K562 (cell line): ENCODE data around the gene ECM1. TPM values are rescaled to one million over a fixed set of nuclear protein-coding genes. Genes with fewer than 3 reads are reported as not detected.

Experiments
- BRCA1 ChIP-seq, 2 experiments: fragments of 450-650 bp in 1 of 2; sonication (generic) in 1 of 2; formaldehyde crosslinking in 1 of 2; IDR thresholded peaks; 2 replicates each; pipeline versions ENCODE4 v1.5.0 to v1.6.1; 2017 to 2020; ENCODE audit warnings: mild to moderate bottlenecking in 1 of 2, missing genetic modification reagents in 1 of 2
- DPF2 ChIP-seq: fragments of 450-650 bp; IDR thresholded peaks from 2 replicates; pipeline ENCODE4 v1.6.1; 2016
- EZH2 ChIP-seq: IDR thresholded peaks from 2 replicates; pipeline ENCODE4 v1.6.1; 2012; ENCODE audit warnings: low read depth, mild to moderate bottlenecking, inconsistent platforms, low read length, borderline replicate concordance
- FOXK2 ChIP-seq, 2 experiments: fragments of 450-650 bp; IDR thresholded peaks in 1 of 2; conservative IDR thresholded peaks in 1 of 2; 2 replicates each; pipeline ENCODE4 v1.6.1; 2016; ENCODE audit warnings: low read depth in 2 of 2, mild to moderate bottlenecking in 1 of 2
- FUS ChIP-seq: fragments of 200-400 bp; formaldehyde crosslinking; optimal IDR thresholded peaks from 2 replicates; pipeline ENCODE3; 2017; ENCODE audit warnings: low read depth, low read length
- IFI16 ChIP-seq: fragments of 250-450 bp; sonication (Bioruptor Pico); IDR thresholded peaks from 2 replicates; pipeline ENCODE4 v2.1.2; 2022; ENCODE audit warnings: mild to moderate bottlenecking, inconsistent platforms
- JUNB ChIP-seq: fragments of 450-650 bp; formaldehyde crosslinking; conservative IDR thresholded peaks from 2 replicates; pipeline ENCODE4 v1.4.0; 2020; ENCODE audit warnings: mild to moderate bottlenecking
- LCOR ChIP-seq: sonication (generic); formaldehyde crosslinking; IDR thresholded peaks from 2 replicates; pipeline ENCODE4 v1.8.0; 2022; ENCODE audit warnings: mild to moderate bottlenecking, missing genetic modification reagents
- PTBP1 ChIP-seq: fragments of 200-400 bp; formaldehyde crosslinking; IDR thresholded peaks from 2 replicates; pipeline ENCODE4 v1.6.1; 2017; ENCODE audit warnings: low read depth, low read length
- RAD21 ChIP-seq, 2 experiments: fragments of 250-450 bp in 1 of 2; fragments of 450-650 bp in 1 of 2; sonication (Bioruptor Pico) in 1 of 2; formaldehyde crosslinking in 1 of 2; IDR thresholded peaks in 1 of 2; conservative IDR thresholded peaks in 1 of 2; 2 replicates each; pipeline versions ENCODE4 v1.4.0 to v1.8.0; 2020 to 2022; ENCODE audit warnings: mild to moderate bottlenecking in 2 of 2, moderate library complexity in 1 of 2
- TBL1XR1 ChIP-seq, 2 experiments: IDR thresholded peaks; 2 replicates each; pipeline ENCODE4 v1.6.1; 2012; ENCODE audit warnings: improper control_type of control experiment in 2 of 2, low read length in 2 of 2, mild to moderate bottlenecking in 1 of 2
- ZNF224 ChIP-seq: sonication (generic); formaldehyde crosslinking; IDR thresholded peaks from 2 replicates; pipeline ENCODE4 v1.8.0; 2022; ENCODE audit warnings: mild to moderate bottlenecking, missing genetic modification reagents
- ZNF324 ChIP-seq: fragments of 250-450 bp; sonication (Bioruptor Pico); IDR thresholded peaks from 2 replicates; pipeline ENCODE4 v1.4.0; 2020; ENCODE audit warnings: mild to moderate bottlenecking
- polyA plus RNA-seq, 8 experiments: library from polyadenylated mRNA; depleted of rRNA in 4 of 8; stranded (reverse) in 5 of 8; unstranded in 3 of 8; fragments of >200 nt; fragmentation: Nextera tagmentation in 2 of 8; fragmentation: Illumina TruSeq in 1 of 8; extraction: Ambion mirVana in 2 of 8; extraction: Trizol in 1 of 8; gene quantifications; 2 replicates each; pipeline versions ENCODE4 v1.2.1 to v1.2.3, GENCODE V29; 2011 to 2014; ENCODE audit warnings: inconsistent platforms in 1 of 8, missing spikeins in 1 of 8
- total RNA-seq, 7 experiments: library from RNA; depleted of rRNA in 6 of 7; stranded (reverse); fragments of >200 nt in 6 of 7; fragmentation: Illumina TruSeq in 2 of 7; extraction: Trizol in 2 of 7; gene quantifications; 2 replicates each; pipeline versions ENCODE4 v1.2.1 to v1.2.3, GENCODE V29; 2011 to 2021; ENCODE audit warnings: low replicate concordance in 1 of 7
- TF ChIP-seq, protein P1 (sequence below): sonication (generic); formaldehyde crosslinking; IDR thresholded peaks from 2 replicates; pipeline ENCODE4 v1.8.0; 2022; ENCODE audit warnings: mild to moderate bottlenecking, missing genetic modification reagents, borderline replicate concordance
- TF ChIP-seq, protein P2 (sequence below): fragments of 200-400 bp; formaldehyde crosslinking; IDR thresholded peaks from 2 replicates; pipeline ENCODE4 v1.6.1; 2017; ENCODE audit warnings: mild to moderate bottlenecking, low read depth, low read length, moderate library complexity
- TF ChIP-seq, protein P3 (sequence below): fragments of 250-450 bp; sonication (Bioruptor Pico); IDR thresholded peaks from 2 replicates; pipeline ENCODE4 v1.8.0; 2021; ENCODE audit warnings: mild to moderate bottlenecking, moderate library complexity
- TF ChIP-seq, protein P4 (sequence below): IDR thresholded peaks from 2 replicates; pipeline ENCODE4 v1.6.1; 2011; ENCODE audit warnings: borderline replicate concordance, low read depth, mild to moderate bottlenecking, moderate library complexity, low read length; ENCODE audit not compliant: insufficient read depth, poor library complexity, severe bottlenecking

ECM1 gene
- total and polyA plus RNA-seq, 9 of the 15 experiments (the other 6 are each of a cell fraction or from before 2014, with no cell fraction given), result 6.6 to 52.2 (median 12.8) TPM

DNA sequence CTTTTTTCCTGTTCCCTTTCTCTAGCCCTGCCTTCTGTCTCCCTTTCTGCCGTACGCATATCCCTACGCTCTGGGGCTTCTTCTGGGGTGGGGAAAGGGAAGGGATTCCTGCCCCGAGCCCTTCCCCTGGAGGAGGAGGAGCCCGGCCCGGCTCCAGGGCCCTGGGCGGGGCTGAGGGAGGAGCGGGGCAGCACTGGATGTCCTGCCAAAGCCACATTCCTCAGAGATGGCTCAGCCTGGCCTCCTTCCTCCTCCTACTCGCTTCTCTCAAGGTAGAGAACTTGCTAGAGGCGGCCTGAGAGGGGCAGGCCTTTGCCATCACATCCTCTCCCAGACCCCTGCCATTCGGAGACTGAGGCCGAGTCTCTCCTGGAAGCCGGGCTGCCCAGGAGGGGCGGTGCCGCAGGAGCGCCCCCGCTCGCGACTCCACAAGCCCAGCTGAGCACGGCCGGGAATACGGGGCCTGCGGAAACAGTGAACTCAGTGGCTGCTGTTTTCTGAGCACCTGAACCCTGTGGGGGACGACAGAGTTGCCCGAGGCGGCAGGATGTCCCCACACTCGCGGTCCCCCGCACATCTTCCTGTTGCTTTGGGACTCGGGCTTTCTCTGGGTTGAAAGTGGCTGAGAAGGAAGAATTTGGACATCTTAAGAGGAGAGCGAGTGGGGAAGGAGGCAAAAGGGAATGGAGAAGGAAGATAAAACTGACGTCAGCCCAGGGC is 53.5 kb downstream of the ECM1 start (continued):
- TF ChIP-seq, protein P1, sequence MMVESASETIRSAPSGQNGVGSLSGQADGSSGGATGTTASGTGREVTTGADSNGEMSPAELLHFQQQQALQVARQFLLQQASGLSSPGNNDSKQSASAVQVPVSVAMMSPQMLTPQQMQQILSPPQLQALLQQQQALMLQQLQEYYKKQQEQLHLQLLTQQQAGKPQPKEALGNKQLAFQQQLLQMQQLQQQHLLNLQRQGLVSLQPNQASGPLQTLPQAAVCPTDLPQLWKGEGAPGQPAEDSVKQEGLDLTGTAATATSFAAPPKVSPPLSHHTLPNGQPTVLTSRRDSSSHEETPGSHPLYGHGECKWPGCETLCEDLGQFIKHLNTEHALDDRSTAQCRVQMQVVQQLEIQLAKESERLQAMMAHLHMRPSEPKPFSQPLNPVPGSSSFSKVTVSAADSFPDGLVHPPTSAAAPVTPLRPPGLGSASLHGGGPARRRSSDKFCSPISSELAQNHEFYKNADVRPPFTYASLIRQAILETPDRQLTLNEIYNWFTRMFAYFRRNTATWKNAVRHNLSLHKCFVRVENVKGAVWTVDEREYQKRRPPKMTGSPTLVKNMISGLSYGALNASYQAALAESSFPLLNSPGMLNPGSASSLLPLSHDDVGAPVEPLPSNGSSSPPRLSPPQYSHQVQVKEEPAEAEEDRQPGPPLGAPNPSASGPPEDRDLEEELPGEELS (CRISPR knock-in tag), result peak; percentile 85; the same call in 1 of the 2 replicates
- TF ChIP-seq ZNF224 (CRISPR knock-in tag), result no peak
- TF ChIP-seq FOXK2 (conservative IDR thresholded peaks at IDR 0.05 in 1 of 2, IDR thresholded peaks at IDR 0.05 in 1 of 2; ENCODE audit: low read depth in 2 of 2), result no peak
- TF ChIP-seq IFI16, result no peak
- no peak for TF ChIP-seq BRCA1 (IDR thresholded peaks at IDR 0.05)
- no peak for TF ChIP-seq BRCA1 (CRISPR knock-in tag; IDR thresholded peaks at IDR 0.05)
- TF ChIP-seq JUNB (CRISPR knock-in tag), result 0 out of 2 replicates have a peak, but pooled peaks have one; percentile 45
- TF ChIP-seq TBL1XR1 (IDR thresholded peaks at IDR 0.05; ENCODE audit: low read length in 2 of 2), result 0 out of 4 replicates have a peak, but pooled peaks of 1 of the 2 experiments have one; percentile 21
- TF ChIP-seq FUS, result no peak
- no peak for TF ChIP-seq ZNF324 (CRISPR knock-in tag)
- TF ChIP-seq, protein P2, sequence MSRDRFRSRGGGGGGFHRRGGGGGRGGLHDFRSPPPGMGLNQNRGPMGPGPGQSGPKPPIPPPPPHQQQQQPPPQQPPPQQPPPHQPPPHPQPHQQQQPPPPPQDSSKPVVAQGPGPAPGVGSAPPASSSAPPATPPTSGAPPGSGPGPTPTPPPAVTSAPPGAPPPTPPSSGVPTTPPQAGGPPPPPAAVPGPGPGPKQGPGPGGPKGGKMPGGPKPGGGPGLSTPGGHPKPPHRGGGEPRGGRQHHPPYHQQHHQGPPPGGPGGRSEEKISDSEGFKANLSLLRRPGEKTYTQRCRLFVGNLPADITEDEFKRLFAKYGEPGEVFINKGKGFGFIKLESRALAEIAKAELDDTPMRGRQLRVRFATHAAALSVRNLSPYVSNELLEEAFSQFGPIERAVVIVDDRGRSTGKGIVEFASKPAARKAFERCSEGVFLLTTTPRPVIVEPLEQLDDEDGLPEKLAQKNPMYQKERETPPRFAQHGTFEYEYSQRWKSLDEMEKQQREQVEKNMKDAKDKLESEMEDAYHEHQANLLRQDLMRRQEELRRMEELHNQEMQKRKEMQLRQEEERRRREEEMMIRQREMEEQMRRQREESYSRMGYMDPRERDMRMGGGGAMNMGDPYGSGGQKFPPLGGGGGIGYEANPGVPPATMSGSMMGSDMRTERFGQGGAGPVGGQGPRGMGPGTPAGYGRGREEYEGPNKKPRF, result no peak
- peak; percentile 4 to 10; a peak in 2 of 4 replicates for TF ChIP-seq RAD21 (CRISPR knock-in tag; conservative IDR thresholded peaks at IDR 0.05 in 1 of 2, IDR thresholded peaks at IDR 0.05 in 1 of 2)
- TF ChIP-seq, protein P3, sequence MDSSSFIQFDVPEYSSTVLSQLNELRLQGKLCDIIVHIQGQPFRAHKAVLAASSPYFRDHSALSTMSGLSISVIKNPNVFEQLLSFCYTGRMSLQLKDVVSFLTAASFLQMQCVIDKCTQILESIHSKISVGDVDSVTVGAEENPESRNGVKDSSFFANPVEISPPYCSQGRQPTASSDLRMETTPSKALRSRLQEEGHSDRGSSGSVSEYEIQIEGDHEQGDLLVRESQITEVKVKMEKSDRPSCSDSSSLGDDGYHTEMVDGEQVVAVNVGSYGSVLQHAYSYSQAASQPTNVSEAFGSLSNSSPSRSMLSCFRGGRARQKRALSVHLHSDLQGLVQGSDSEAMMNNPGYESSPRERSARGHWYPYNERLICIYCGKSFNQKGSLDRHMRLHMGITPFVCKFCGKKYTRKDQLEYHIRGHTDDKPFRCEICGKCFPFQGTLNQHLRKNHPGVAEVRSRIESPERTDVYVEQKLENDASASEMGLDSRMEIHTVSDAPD (CRISPR knock-in tag), result no peak
- TF ChIP-seq EZH2, result no peak
- peak; percentile 29; the same call in 1 of the 2 replicates for TF ChIP-seq DPF2
- TF ChIP-seq PTBP1, result peak; percentile 11; the same call in 1 of the 2 replicates
- 0 out of 2 replicates have a peak, but pooled peaks have one; percentile 16 for TF ChIP-seq LCOR (CRISPR knock-in tag)
- TF ChIP-seq, protein P4, sequence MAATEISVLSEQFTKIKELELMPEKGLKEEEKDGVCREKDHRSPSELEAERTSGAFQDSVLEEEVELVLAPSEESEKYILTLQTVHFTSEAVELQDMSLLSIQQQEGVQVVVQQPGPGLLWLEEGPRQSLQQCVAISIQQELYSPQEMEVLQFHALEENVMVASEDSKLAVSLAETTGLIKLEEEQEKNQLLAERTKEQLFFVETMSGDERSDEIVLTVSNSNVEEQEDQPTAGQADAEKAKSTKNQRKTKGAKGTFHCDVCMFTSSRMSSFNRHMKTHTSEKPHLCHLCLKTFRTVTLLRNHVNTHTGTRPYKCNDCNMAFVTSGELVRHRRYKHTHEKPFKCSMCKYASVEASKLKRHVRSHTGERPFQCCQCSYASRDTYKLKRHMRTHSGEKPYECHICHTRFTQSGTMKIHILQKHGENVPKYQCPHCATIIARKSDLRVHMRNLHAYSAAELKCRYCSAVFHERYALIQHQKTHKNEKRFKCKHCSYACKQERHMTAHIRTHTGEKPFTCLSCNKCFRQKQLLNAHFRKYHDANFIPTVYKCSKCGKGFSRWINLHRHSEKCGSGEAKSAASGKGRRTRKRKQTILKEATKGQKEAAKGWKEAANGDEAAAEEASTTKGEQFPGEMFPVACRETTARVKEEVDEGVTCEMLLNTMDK, result no peak
